RWPE2 (cell line): Measurements from ENCODE around the gene COP1.

Experiments
- ATAC-seq: fragments of 200-7000 bp; cut with Tn5 transposase; 3 replicates; pipeline ENCODE4 v1.9.1; 2021; ENCODE audit warnings: low read depth
- DNase-seq: peaks from one replicate; pipeline ENCODE4 v3.0.0-alpha.2; 2020; ENCODE audit warnings: low spot score
- H3K27ac ChIP-seq: fragments of 450-650 bp; 2 replicates; pipeline ENCODE4 v1.5.1; 2017; ENCODE audit warnings: mild to moderate bottlenecking; ENCODE audit not compliant: poor library complexity, severe bottlenecking
- H3K27me3 ChIP-seq: fragments of 250-450 bp; sonication (Bioruptor Pico); 2 replicates; pipeline ENCODE4 v1.5.1; 2021; ENCODE audit warnings: mild to moderate bottlenecking, moderate library complexity; ENCODE audit not compliant: insufficient read depth, poor library complexity, severe bottlenecking
- H3K36me3 ChIP-seq: fragments of 250-450 bp; sonication (Bioruptor Pico); 2 replicates; pipeline ENCODE4 v1.5.1; 2020; ENCODE audit warnings: low read depth, mild to moderate bottlenecking, moderate library complexity
- H3K4me1 ChIP-seq: fragments of 250-450 bp; sonication (Bioruptor Pico); 2 replicates; pipeline ENCODE4 v1.5.1; 2021; ENCODE audit warnings: mild to moderate bottlenecking, moderate library complexity; ENCODE audit not compliant: insufficient read depth, poor library complexity, severe bottlenecking
- H3K4me3 ChIP-seq: fragments of 250-450 bp; sonication (Bioruptor Pico); 2 replicates; pipeline ENCODE4 v1.5.1; 2021; ENCODE audit warnings: mild to moderate bottlenecking, moderate library complexity; ENCODE audit not compliant: severe bottlenecking
- H3K9me3 ChIP-seq: fragments of 250-450 bp; sonication (Bioruptor Pico); 2 replicates; pipeline ENCODE4 v1.5.1; 2021; ENCODE audit warnings: mild to moderate bottlenecking, moderate library complexity; ENCODE audit not compliant: severe bottlenecking
- TF ChIP-seq, protein P1 (sequence below): fragments of 450-650 bp; IDR thresholded peaks from one replicate; pipeline ENCODE4 v1.5.1; 2017; ENCODE audit warnings: mild to moderate bottlenecking, moderate library complexity; ENCODE audit not compliant: poor library complexity, severe bottlenecking

The COP1 gene

DNA sequence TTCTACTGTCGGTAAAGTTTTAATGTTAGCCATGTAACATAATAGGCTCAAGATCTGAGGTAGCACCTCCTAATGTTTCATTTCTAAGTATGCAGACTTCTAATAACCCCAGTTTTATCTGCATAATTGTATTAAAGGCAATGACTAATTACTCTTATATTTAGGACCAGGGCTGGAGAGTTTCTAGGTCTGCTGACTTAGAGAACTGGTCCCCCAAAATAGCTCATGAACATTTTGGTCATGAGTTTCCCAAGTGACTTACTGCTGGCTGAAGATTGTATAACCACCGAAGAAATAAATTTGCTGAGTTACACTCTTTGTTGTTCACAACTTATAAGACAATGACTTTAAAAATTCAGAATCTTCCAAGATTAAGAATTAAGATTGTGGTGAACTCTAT is 265.9 kb downstream of the COP1 start:
- H3K4me3 ChIP-seq, result no peak overlapping the region
- H3K27ac ChIP-seq, result no peak overlapping the region
- DNase-seq, result no peak
- ATAC-seq, result no peak
- no peaks in the 10 kb centered on the region for H3K27me3 ChIP-seq
- H3K4me1 ChIP-seq, result no peaks in the 10 kb centered on the region
- peaks cover 11% of the 10 kb centered on the region for H3K36me3 ChIP-seq
- no peaks in the 10 kb centered on the region for H3K9me3 ChIP-seq
- TF ChIP-seq, protein P1, sequence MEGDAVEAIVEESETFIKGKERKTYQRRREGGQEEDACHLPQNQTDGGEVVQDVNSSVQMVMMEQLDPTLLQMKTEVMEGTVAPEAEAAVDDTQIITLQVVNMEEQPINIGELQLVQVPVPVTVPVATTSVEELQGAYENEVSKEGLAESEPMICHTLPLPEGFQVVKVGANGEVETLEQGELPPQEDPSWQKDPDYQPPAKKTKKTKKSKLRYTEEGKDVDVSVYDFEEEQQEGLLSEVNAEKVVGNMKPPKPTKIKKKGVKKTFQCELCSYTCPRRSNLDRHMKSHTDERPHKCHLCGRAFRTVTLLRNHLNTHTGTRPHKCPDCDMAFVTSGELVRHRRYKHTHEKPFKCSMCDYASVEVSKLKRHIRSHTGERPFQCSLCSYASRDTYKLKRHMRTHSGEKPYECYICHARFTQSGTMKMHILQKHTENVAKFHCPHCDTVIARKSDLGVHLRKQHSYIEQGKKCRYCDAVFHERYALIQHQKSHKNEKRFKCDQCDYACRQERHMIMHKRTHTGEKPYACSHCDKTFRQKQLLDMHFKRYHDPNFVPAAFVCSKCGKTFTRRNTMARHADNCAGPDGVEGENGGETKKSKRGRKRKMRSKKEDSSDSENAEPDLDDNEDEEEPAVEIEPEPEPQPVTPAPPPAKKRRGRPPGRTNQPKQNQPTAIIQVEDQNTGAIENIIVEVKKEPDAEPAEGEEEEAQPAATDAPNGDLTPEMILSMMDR, result no peak

DNA sequence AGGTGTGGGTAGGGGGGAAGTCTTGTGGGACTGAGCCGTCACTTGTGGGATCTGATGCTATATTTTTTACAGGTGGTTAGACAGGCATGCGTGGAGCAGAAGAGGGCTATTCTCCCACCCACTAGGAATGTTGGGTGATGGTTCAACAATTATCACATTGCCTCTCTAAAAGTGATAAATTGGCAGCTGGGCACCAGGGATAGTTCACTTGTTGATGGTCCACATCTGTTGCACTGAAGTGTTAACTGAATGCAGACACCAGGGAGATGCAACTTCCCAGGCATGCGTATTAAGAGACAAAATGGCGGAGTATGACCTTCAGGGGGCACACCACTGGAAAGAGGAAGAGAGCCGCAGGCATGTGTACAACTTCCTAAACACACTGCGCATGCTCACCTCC is 270.4 kb downstream of the COP1 start:
- Histone ChIP-seq H3K9me3 (no peaks in the 10 kb centered on the region), H3K4me1 (no peaks in the 10 kb centered on the region), H3K4me3 (no peak overlapping the region), H3K27ac (no peak overlapping the region), H3K36me3 (no peaks in the 10 kb centered on the region), H3K27me3 (no peaks in the 10 kb centered on the region)
- ATAC-seq (no peak), DNase-seq (no peak)
- TF ChIP-seq, protein P1, result no peak

DNA sequence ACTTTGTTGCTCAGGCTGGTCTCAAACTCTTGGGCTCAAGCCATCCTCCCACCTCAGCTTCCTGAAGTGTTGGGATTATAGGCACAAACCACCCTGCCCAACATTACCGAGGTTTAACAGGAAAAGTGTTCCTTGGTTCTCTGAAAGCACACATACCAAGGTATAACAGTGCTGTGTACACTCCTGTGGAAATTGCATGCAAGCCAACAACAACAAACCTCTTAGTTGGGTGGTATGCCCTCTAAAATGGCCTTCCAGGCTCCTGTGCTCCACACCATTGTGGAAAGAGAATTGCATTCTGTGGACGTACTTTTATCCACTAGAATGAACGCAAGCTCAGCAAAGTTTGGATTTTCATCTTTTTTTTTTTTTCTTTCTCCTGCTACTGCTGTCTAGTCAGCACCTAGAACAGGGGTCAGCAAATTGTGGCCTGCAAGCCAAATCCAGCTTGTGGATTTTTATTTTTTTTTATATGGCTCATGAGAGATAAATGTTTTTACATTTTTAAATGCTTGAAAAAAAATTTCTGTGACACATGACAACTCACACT is 271.4 kb downstream of the COP1 start:
- H3K4me1 ChIP-seq, result no peaks in the 10 kb centered on the region
- H3K36me3 ChIP-seq, result no peaks in the 10 kb centered on the region
- TF ChIP-seq, protein P1, result no peak
- no peaks in the 10 kb centered on the region for H3K9me3 ChIP-seq
- H3K27me3 ChIP-seq, result no peaks in the 10 kb centered on the region
- H3K27ac ChIP-seq, result no peak overlapping the region
- ATAC-seq (no peak), DNase-seq (no peak)
- H3K4me3 ChIP-seq, result no peak overlapping the region

DNA sequence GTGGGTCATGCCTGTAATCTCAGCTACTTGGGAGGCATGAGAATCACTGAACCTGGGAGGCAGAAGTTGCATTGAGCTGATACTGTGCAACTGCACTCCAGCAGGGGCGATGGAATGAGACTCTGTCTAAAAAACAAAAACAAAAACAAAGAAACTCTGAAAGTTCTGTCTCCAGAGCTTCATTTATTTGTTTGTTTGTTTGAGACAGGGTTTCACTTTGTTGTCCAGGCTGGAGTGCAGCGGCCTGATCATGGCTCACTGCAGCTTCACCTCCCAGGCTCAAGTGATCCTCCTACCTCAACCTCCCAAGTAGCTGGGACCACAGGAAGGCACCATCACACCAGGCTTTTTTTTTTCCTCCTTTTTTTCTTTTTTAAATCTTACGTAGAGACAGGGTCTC is 271.9 kb downstream of the COP1 start:
- TF ChIP-seq, protein P1, result no peak
- Histone ChIP-seq H3K27me3 (no peaks in the 10 kb centered on the region), H3K4me3 (no peak overlapping the region), H3K4me1 (no peaks in the 10 kb centered on the region), H3K27ac (no peak overlapping the region), H3K36me3 (no peaks in the 10 kb centered on the region), H3K9me3 (no peaks in the 10 kb centered on the region)
- DNase-seq (no peak), ATAC-seq (no peak)

DNA sequence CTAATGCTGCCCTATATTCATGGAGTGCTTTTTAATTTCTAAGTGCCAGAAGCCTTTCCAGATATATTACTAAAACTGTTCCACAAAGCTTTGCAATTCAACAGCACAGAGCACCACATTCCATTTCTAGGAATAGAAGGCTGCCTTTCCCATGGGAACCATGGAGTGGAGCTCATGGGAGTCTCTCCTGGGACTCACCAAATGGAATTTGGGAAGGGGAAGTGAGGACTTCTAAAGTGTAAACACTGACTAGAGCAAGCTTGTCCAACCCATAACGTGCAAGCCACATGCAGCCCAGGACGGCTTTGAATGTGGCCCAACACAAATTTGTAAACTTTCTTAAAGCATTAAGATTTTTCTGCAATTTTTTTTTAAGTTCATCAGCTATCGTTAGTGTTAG is 273.3 kb downstream of the COP1 start:
- Histone ChIP-seq H3K4me3 (no peak overlapping the region), H3K36me3 (no peaks in the 10 kb centered on the region), H3K27ac (no peak overlapping the region), H3K9me3 (no peaks in the 10 kb centered on the region), H3K27me3 (no peaks in the 10 kb centered on the region), H3K4me1 (no peaks in the 10 kb centered on the region)
- TF ChIP-seq, protein P1, result no peak
- DNase-seq (no peak), ATAC-seq (0 out of 3 replicates have a peak, but pooled peaks have one; percentile 36)
